Type B pancreatic cell (in vitro differentiated cells): ENCODE data around the gene KRTAP4-3. TPM values are rescaled to one million over a fixed set of nuclear protein-coding genes. Genes with fewer than 3 reads are reported as not detected.
"Not testable (repeated sequence)": the region's sequence is repeated elsewhere in the genome, so short reads cannot be mapped to it uniquely, and the experiment has no call there.

Source experiments
- DNase-seq: peaks from one replicate; pipeline ENCODE4 v3.0.0; 2021; ENCODE audit warnings: mixed read lengths; ENCODE audit not compliant: unreplicated experiment; ENCODE audit errors: extremely low spot score
- H3K27ac Mint-ChIP-seq: 2 replicates; pipeline ENCODE4 v1.8.0; 2021; ENCODE audit warnings: mild to moderate bottlenecking, mixed read lengths
- H3K27me3 Mint-ChIP-seq: 2 replicates; pipeline ENCODE4 v1.8.0; 2021; ENCODE audit warnings: mixed read lengths
- H3K36me3 Mint-ChIP-seq: 2 replicates; pipeline ENCODE4 v1.8.0; 2021; ENCODE audit warnings: mixed read lengths
- H3K4me1 Mint-ChIP-seq: one replicate; pipeline ENCODE4 v1.8.0; 2021; ENCODE audit warnings: mixed read lengths; ENCODE audit not compliant: unreplicated experiment
- H3K4me3 Mint-ChIP-seq: 2 replicates; pipeline ENCODE4 v1.8.0; 2021; ENCODE audit warnings: mild to moderate bottlenecking, mixed read lengths
- H3K9me3 Mint-ChIP-seq: 2 replicates; pipeline ENCODE4 v1.8.0; 2021; ENCODE audit warnings: mixed read lengths
- CTCF ChIP-seq: fragments of 200-600 bp; sonication (generic); conservative IDR thresholded peaks from 2 replicates; pipeline ENCODE4 v1.5.0; 2021; ENCODE audit warnings: antibody characterized with exemption, mild to moderate bottlenecking
- total RNA-seq: library from RNA; stranded (reverse); gene quantifications from 2 replicates; pipeline ENCODE4 v1.2.1, GENCODE V29; 2021; ENCODE audit warnings: low replicate concordance

KRTAP4-3 gene
- total RNA-seq, 1 donor from 2014 or later, result not detected

- Mint-ChIP-seq H3K4me3 (no peak overlapping the region), H3K27ac (no peak overlapping the region), H3K9me3 (no peaks in the 10 kb centered on the region), H3K27me3 (peaks cover 3% of the 10 kb centered on the region), H3K36me3 (no peaks in the 10 kb centered on the region), H3K4me1 (no peaks in the 10 kb centered on the region)
- no peak for DNase-seq
- TF ChIP-seq CTCF, result no peak
Observed at GRCh38 chr17:41167561-41167960, 460 bp downstream of the KRTAP4-3 start.

GRCh38 chr17:41163828-41164227, 4.2 kb downstream of the KRTAP4-3 start:
- Mint-ChIP-seq H3K36me3 (no peaks in the 10 kb centered on the region), H3K4me1 (no peaks in the 10 kb centered on the region), H3K27ac (no peak overlapping the region), H3K9me3 (no peaks in the 10 kb centered on the region), H3K27me3 (no peaks in the 10 kb centered on the region), H3K4me3 (no peak overlapping the region)
- DNase-seq, result no peak
- no peak for TF ChIP-seq CTCF

- H3K27me3 Mint-ChIP-seq, result no peaks in the 10 kb centered on the region
- no peaks in the 10 kb centered on the region for H3K9me3 Mint-ChIP-seq
- H3K4me3 Mint-ChIP-seq, result no peak within 1 kb of the TSS
- no peak for DNase-seq
- no peak for TF ChIP-seq CTCF
- no peaks in the 10 kb centered on the region for H3K4me1 Mint-ChIP-seq
- no peaks in the 10 kb centered on the region for H3K36me3 Mint-ChIP-seq
- H3K27ac Mint-ChIP-seq, result no peak within 1 kb of the TSS
Observed at GRCh38 chr17:41160648-41161047, 7.4 kb downstream of the KRTAP4-3 start, which contains the start of gene KRTAP4-4. TSS of gene KRTAP4-4 (minus strand) at chr17:41160748. CDS start at chr17:41160691, 57 bp downstream.

GRCh38 chr17:41160190-41160589, 7.8 kb downstream of the KRTAP4-3 start:
- not testable (repeated sequence) for DNase-seq, H3K27me3 Mint-ChIP-seq, H3K27ac Mint-ChIP-seq, H3K36me3 Mint-ChIP-seq, H3K4me3 Mint-ChIP-seq, H3K9me3 Mint-ChIP-seq, H3K4me1 Mint-ChIP-seq

- H3K9me3 Mint-ChIP-seq, result no peaks in the 10 kb centered on the region
- H3K27ac Mint-ChIP-seq, result no peak overlapping the region
- H3K36me3 Mint-ChIP-seq, result no peaks in the 10 kb centered on the region
- TF ChIP-seq CTCF, result no peak
- no peak for DNase-seq
- H3K4me1 Mint-ChIP-seq, result no peaks in the 10 kb centered on the region
- H3K27me3 Mint-ChIP-seq, result peaks cover 3% of the 10 kb centered on the region
- H3K4me3 Mint-ChIP-seq, result no peak overlapping the region
Observed at GRCh38 chr17:41153856-41154255, 14.2 kb downstream of the KRTAP4-3 start.

- Mint-ChIP-seq H3K4me3 (no peak overlapping the region), H3K4me1 (no peaks in the 10 kb centered on the region), H3K9me3 (no peaks in the 10 kb centered on the region), H3K36me3 (no peaks in the 10 kb centered on the region), H3K27ac (no peak overlapping the region), H3K27me3 (peaks cover 4% of the 10 kb centered on the region)
- DNase-seq, result no peak
- no peak for TF ChIP-seq CTCF
Observed at GRCh38 chr17:41151525-41151924, 16.5 kb downstream of the KRTAP4-3 start.
